K562 (cell line): ENCODE data around the gene FEV. TPM values are rescaled to one million over a fixed set of nuclear protein-coding genes. Genes with fewer than 3 reads are reported as not detected.

Experiments
- ATAC-seq: fragments of 200-7000 bp; cut with Tn5 transposase; 3 replicates; pipeline ENCODE4 v1.9.1; 2020; ENCODE audit warnings: moderate library complexity
- BruUV-seq: library from RNA; stranded (reverse); fragments of 400-500 nt; replicated peaks from 2 replicates; lab custom pipeline; 2021; lab: Mats Ljungman, UMichigan
- CTCF ChIA-PET: fragments of 300-600 bp; formaldehyde crosslinking; extraction: SDS; loops from one replicate; lab custom pipeline; 2021; ENCODE audit warnings: low intra/inter-chr PET ratio; lab: Yijun Ruan, JAX
- POLR2A ChIA-PET: fragments of 300-600, 350-650 bp; sonication (Branson Sonifier 250); formaldehyde crosslinking; extraction: SDS; loops from one replicate; lab custom pipeline; 2021; ENCODE audit warnings: antibody characterized with exemption, inconsistent platforms; lab: Yijun Ruan, JAX
- DNase-seq, 4 experiments: peaks; one replicate each; pipeline versions ENCODE4 v3.0.0 to v3.0.0-alpha.2; 2011 to 2018; ENCODE audit warnings: low spot score in 3 of 4, mixed read lengths in 3 of 4; ENCODE audit errors: extremely low read depth in 1 of 4
- FAIRE-seq: peaks from 2 replicates; lab custom pipeline; 2011; peaks lifted over from hg19 to GRCh38; lab: Jason Lieb, UNC
- H2AFZ ChIP-seq: 2 replicates; pipeline ENCODE4 v1.6.0; 2011; ENCODE audit warnings: low read depth, low read length, control low read depth, inconsistent platforms
- H3K27ac ChIP-seq: fragments of 200-600 bp; 3 replicates; pipeline ENCODE4 v1.8.0; 2011; ENCODE audit warnings: low read depth, mild to moderate bottlenecking, control low read depth, inconsistent platforms, low read length, moderate library complexity, mixed read lengths; ENCODE audit errors: extremely low read depth
- H3K27me3 ChIP-seq, 2 experiments: fragments of 300-600 bp in 1 of 2; 2 replicates in 1 of 2; 3 replicates in 1 of 2; pipeline versions ENCODE4 v1.6.0 to v1.8.0; 2011; ENCODE audit warnings: inconsistent platforms in 2 of 2, low read length in 2 of 2, mild to moderate bottlenecking in 1 of 2, mixed read lengths in 1 of 2, moderate library complexity in 1 of 2; ENCODE audit not compliant: control insufficient read depth in 2 of 2, insufficient read depth in 2 of 2
- H3K36me3 ChIP-seq: fragments of 300-600 bp; 3 replicates; pipeline ENCODE4 v1.8.0; 2011; ENCODE audit warnings: mild to moderate bottlenecking, low read length, inconsistent platforms; ENCODE audit not compliant: control insufficient read depth, insufficient read depth
- H3K4me1 ChIP-seq, 2 experiments: fragments of 200-600 bp in 1 of 2; replicated peaks in 1 of 2; 2 replicates in 1 of 2; 3 replicates in 1 of 2; pipeline versions ENCODE4 v1.5.1 to v1.8.0; 2011; ENCODE audit warnings: inconsistent platforms in 2 of 2, low read length in 2 of 2, mild to moderate bottlenecking in 1 of 2, mixed read lengths in 1 of 2, moderate library complexity in 1 of 2; ENCODE audit not compliant: control insufficient read depth in 2 of 2, insufficient read depth in 2 of 2
- H3K4me2 ChIP-seq: 2 replicates; pipeline ENCODE4 v1.6.1; 2011; ENCODE audit warnings: low read length, control low read depth, inconsistent platforms, mixed read lengths; ENCODE audit not compliant: insufficient read depth
- H3K4me3 ChIP-seq: fragments of 200-600 bp; sonication (generic), shearing (Covaris generic); 2 replicates; pipeline ENCODE4 v1.5.1; 2016; ENCODE audit warnings: control low read depth, inconsistent platforms
- H3K79me2 ChIP-seq: fragments of 200-600 bp; 3 replicates; pipeline ENCODE4 v1.8.0; 2011; ENCODE audit warnings: low read length, inconsistent platforms; ENCODE audit not compliant: control insufficient read depth, insufficient read depth
- H3K9ac ChIP-seq, 2 experiments: 2 replicates each; pipeline versions ENCODE4 v1.6.0 to v1.6.1; 2011; ENCODE audit warnings: low read depth in 2 of 2, low read length in 2 of 2, control low read depth in 1 of 2, inconsistent platforms in 1 of 2, mild to moderate bottlenecking in 1 of 2, mixed read lengths in 1 of 2; ENCODE audit not compliant: insufficient read depth in 1 of 2
- H3K9me1 ChIP-seq: one replicate; pipeline ENCODE4 v1.6.0; 2011; ENCODE audit warnings: inconsistent platforms, mild to moderate bottlenecking, low read length, moderate library complexity; ENCODE audit not compliant: control insufficient read depth, insufficient read depth
- H3K9me3 ChIP-seq: replicated peaks from 2 replicates; pipeline ENCODE4 v1.5.1; 2011; ENCODE audit warnings: low read depth, low read length, inconsistent platforms; ENCODE audit not compliant: control insufficient read depth, insufficient read depth
- H4K20me1 ChIP-seq: replicated peaks from 2 replicates; pipeline ENCODE4 v1.6.1; 2011; ENCODE audit warnings: low read length, inconsistent platforms, mixed read lengths; ENCODE audit not compliant: control insufficient read depth, insufficient read depth
- ADNP ChIP-seq: fragments of 200-800 bp; sonication (Bioruptor generic); IDR thresholded peaks from 2 replicates; pipeline ENCODE4 v1.6.1; 2016; ENCODE audit warnings: missing genetic modification characterization, missing compliant biosample characterization
- GATAD2B ChIP-seq: fragments of 450-650 bp; IDR thresholded peaks from 2 replicates; pipeline ENCODE4 v1.6.1; 2017; ENCODE audit warnings: mild to moderate bottlenecking, borderline replicate concordance
- NFE2L1 ChIP-seq: fragments of 450-650 bp; IDR thresholded peaks from 2 replicates; pipeline ENCODE4 v1.6.1; 2016; ENCODE audit warnings: missing genetic modification characterization, low read depth, mild to moderate bottlenecking, missing compliant biosample characterization, moderate library complexity, borderline replicate concordance
- NR4A1 ChIP-seq, 2 experiments: fragments of 250-450 bp in 1 of 2; fragments of 450-650 bp in 1 of 2; sonication (Bioruptor Pico) in 1 of 2; IDR thresholded peaks; 2 replicates each; pipeline versions ENCODE4 v1.4.0 to v1.6.1; 2016 to 2020; ENCODE audit warnings: mild to moderate bottlenecking in 2 of 2, missing compliant biosample characterization in 1 of 2, missing genetic modification characterization in 1 of 2, moderate library complexity in 1 of 2
- NUFIP1 ChIP-seq: fragments of 450-650 bp; IDR thresholded peaks from 2 replicates; pipeline ENCODE4 v1.6.1; 2018; ENCODE audit not compliant: partially characterized antibody
- PCBP2 ChIP-seq: fragments of 200-400 bp; formaldehyde crosslinking; IDR thresholded peaks from 2 replicates; pipeline ENCODE4 v1.6.1; 2018; ENCODE audit warnings: low read length, low read depth, mild to moderate bottlenecking, moderate library complexity; ENCODE audit not compliant: poor library complexity, severe bottlenecking
- ZC3H11A ChIP-seq: IDR thresholded peaks from 2 replicates; pipeline ENCODE4 v1.6.1; 2012; ENCODE audit warnings: low read depth, low read length, improper control_type of control experiment
- ZFP36 ChIP-seq: fragments of 150-350 bp; IDR thresholded peaks from 2 replicates; pipeline ENCODE4 v1.6.1; 2018; ENCODE audit warnings: low read length, low read depth; ENCODE audit not compliant: partially characterized antibody
- ZNF584 ChIP-seq: fragments of 200-800 bp; sonication (Bioruptor generic); IDR thresholded peaks from 2 replicates; pipeline ENCODE4 v1.6.1; 2016; ENCODE audit warnings: low read depth, mild to moderate bottlenecking, missing genetic modification characterization, missing compliant biosample characterization
- WGBS: fragments of 100-300 bp; shearing (Covaris generic); methylation state at CpG from one replicate; pipeline ENCODE4 v1.1.6; 2016; ENCODE audit warnings: low coverage, mixed read lengths; ENCODE audit not compliant: insufficient coverage; ENCODE audit errors: missing lambda C conversion rate; 5-methylcytosine and 5-hydroxymethylcytosine counted together
- in situ Hi-C: fragments of 300-500 bp; cut with MboI; formaldehyde crosslinking; loops from 4 replicates; pipeline ENCODE4 v1.15.0; 2018; ENCODE audit warnings: inconsistent platforms, mixed read lengths
- intact Hi-C: fragments of 100-400 bp; cut with micrococcal nuclease; formaldehyde crosslinking; loops from 2 replicates; pipeline ENCODE4 v1.14.2; 2022
- polyA plus RNA-seq, 8 experiments: library from polyadenylated mRNA; depleted of rRNA in 4 of 8; stranded (reverse) in 5 of 8; unstranded in 3 of 8; fragments of >200 nt; fragmentation: Nextera tagmentation in 2 of 8; fragmentation: Illumina TruSeq in 1 of 8; extraction: Ambion mirVana in 2 of 8; extraction: Trizol in 1 of 8; gene quantifications; 2 replicates each; pipeline versions ENCODE4 v1.2.1 to v1.2.3, GENCODE V29; 2011 to 2014; ENCODE audit warnings: inconsistent platforms in 1 of 8, missing spikeins in 1 of 8
- total RNA-seq, 7 experiments: library from RNA; depleted of rRNA in 6 of 7; stranded (reverse); fragments of >200 nt in 6 of 7; fragmentation: Illumina TruSeq in 2 of 7; extraction: Trizol in 2 of 7; gene quantifications; 2 replicates each; pipeline versions ENCODE4 v1.2.1 to v1.2.3, GENCODE V29; 2011 to 2021; ENCODE audit warnings: low replicate concordance in 1 of 7
- TF ChIP-seq, protein P1 (sequence below): sonication (generic); formaldehyde crosslinking; IDR thresholded peaks from 2 replicates; pipeline ENCODE4 v1.9.0; 2022; ENCODE audit warnings: mild to moderate bottlenecking, missing genetic modification reagents
- TF ChIP-seq, protein P2 (sequence below): sonication (generic); formaldehyde crosslinking; IDR thresholded peaks from 2 replicates; pipeline ENCODE4 v1.8.0; 2022; ENCODE audit warnings: missing genetic modification reagents, mild to moderate bottlenecking, borderline replicate concordance
- TF ChIP-seq, protein P3 (sequence below), 2 experiments: fragments of 450-650 bp; conservative IDR thresholded peaks; 2 replicates each; pipeline ENCODE4 v1.6.1; 2017; ENCODE audit warnings: mild to moderate bottlenecking in 2 of 2, moderate library complexity in 2 of 2

Gene FEV
- total and polyA plus RNA-seq, 9 of the 15 experiments (the other 6 are each of a cell fraction or from before 2014, with no cell fraction given): 0.08 to 1.6 (median 0.62) TPM; not detected in 1

DNA sequence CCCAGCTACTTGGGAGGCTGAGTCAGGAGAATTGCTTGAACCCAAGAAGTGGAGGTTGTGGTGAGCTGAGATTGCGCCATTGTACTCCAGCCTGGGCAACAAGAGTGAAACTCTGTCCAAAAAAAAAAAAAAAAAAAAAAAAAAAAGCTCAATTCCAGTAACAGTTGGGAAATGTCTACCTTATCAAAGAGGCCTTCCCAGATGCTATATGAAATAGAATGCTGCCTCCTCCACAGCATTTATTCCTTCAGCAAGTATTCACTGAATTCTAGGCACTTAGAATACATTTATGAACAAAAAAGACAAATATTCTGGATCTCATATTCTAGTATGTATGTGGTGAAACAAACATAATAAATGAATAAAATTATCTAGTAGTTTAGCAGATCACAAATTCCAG lies 38.4 kb downstream of the FEV start:
- POLR2A ChIA-PET: interaction anchor here (0.6 kb wide), 1 partner anchor 58 kb away, joined by 3 read pairs; no protein-coding TSS in a partner anchor
- no CpG with 5 or more reads among the region's 1 CpG for WGBS

More for the DNA sequence above, 38.4 kb downstream of the FEV start:
- no peak for ATAC-seq
- Histone ChIP-seq H3K9me3 (no peaks in the 10 kb centered on the region), H3K9ac (no peak overlapping the region), H3K9me1 (no peaks in the 10 kb centered on the region), H3K36me3 (no peaks in the 10 kb centered on the region), H4K20me1 (no peaks in the 10 kb centered on the region), H3K27ac (no peak overlapping the region), H3K4me1 (no peaks in the 10 kb centered on the region; a peak in 2 of 5 replicates), H3K27me3 (peaks cover 0 to 18% of the 10 kb centered on the region in 2 experiments; a peak in 2 of 5 replicates), H3K4me3 (no peak overlapping the region), H3K4me2 (no peak overlapping the region), H3K79me2 (no peaks in the 10 kb centered on the region), H2AFZ (no peak overlapping the region)
- intact Hi-C loops: no loop called here
- in situ Hi-C loops: no loop called here
- no TSS peak for BruUV-seq
- FAIRE-seq: no peak
- DNase-seq: no peak
- CTCF ChIA-PET: no interaction called here
- TF ChIP-seq ZNF584 (CRISPR knock-in tag): no peak
- TF ChIP-seq, protein P1, sequence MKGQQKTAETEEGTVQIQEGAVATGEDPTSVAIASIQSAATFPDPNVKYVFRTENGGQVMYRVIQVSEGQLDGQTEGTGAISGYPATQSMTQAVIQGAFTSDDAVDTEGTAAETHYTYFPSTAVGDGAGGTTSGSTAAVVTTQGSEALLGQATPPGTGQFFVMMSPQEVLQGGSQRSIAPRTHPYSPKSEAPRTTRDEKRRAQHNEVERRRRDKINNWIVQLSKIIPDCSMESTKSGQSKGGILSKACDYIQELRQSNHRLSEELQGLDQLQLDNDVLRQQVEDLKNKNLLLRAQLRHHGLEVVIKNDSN (CRISPR knock-in tag): no peak
- TF ChIP-seq GATAD2B: no peak
- no peak for TF ChIP-seq NUFIP1
- TF ChIP-seq NFE2L1 (tag): no peak
- TF ChIP-seq PCBP2: no peak
- TF ChIP-seq NR4A1 (CRISPR knock-in tag; IDR thresholded peaks at IDR 0.05): no peak
- no peak for TF ChIP-seq NR4A1 (tag; IDR thresholded peaks at IDR 0.05)
- TF ChIP-seq, protein P2, sequence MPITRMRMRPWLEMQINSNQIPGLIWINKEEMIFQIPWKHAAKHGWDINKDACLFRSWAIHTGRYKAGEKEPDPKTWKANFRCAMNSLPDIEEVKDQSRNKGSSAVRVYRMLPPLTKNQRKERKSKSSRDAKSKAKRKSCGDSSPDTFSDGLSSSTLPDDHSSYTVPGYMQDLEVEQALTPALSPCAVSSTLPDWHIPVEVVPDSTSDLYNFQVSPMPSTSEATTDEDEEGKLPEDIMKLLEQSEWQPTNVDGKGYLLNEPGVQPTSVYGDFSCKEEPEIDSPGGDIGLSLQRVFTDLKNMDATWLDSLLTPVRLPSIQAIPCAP (CRISPR knock-in tag): no peak
- TF ChIP-seq, protein P3, sequence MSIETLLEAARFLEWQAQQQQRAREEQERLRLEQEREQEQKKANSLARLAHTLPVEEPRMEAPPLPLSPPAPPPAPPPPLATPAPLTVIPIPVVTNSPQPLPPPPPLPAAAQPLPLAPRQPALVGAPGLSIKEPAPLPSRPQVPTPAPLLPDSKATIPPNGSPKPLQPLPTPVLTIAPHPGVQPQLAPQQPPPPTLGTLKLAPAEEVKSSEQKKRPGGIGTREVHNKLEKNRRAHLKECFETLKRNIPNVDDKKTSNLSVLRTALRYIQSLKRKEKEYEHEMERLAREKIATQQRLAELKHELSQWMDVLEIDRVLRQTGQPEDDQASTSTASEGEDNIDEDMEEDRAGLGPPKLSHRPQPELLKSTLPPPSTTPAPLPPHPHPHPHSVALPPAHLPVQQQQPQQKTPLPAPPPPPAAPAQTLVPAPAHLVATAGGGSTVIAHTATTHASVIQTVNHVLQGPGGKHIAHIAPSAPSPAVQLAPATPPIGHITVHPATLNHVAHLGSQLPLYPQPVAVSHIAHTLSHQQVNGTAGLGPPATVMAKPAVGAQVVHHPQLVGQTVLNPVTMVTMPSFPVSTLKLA (conservative IDR thresholded peaks at IDR 0.05): no peak
- TF ChIP-seq ZFP36: no peak
- TF ChIP-seq ADNP: no peak
- TF ChIP-seq ZC3H11A: no peak
